Dedifferentiated amniotic fluid mesenchymal stem cell (primary cell): ENCODE measurements around the gene FOLR2.
"Not testable (repeated sequence)": the region's sequence is repeated elsewhere in the genome, so short reads cannot be mapped to it uniquely, and the experiment has no call there.

Experiments used
- DNase-seq: peaks from one replicate; pipeline ENCODE4 v3.0.0-alpha.2; 2016; ENCODE audit errors: extremely low spot score

The FOLR2 gene

GRCh38 chr11:72206794-72207193 lies 9.8 kb upstream of the FOLR2 start:
- DNase-seq, result not testable (repeated sequence)

GRCh38 chr11:72208281-72208680 lies 8.3 kb upstream of the FOLR2 start:
- no peak for DNase-seq

GRCh38 chr11:72209101-72209500 lies 7.5 kb upstream of the FOLR2 start:
- no peak for DNase-seq

- no peak for DNase-seq
Observed at GRCh38 chr11:72217841-72218240, 1.2 kb downstream of the FOLR2 start.

- DNase-seq, result no peak
Observed at GRCh38 chr11:72218251-72218745, 1.7 kb downstream of the FOLR2 start.

GRCh38 chr11:72220696-72221363 lies 4.2 kb downstream of the FOLR2 start:
- no peak for DNase-seq

- DNase-seq, result no peak
Observed at GRCh38 chr11:72221386-72222075, 4.9 kb downstream of the FOLR2 start.

- DNase-seq, result no peak
Observed at GRCh38 chr11:72222106-72222891, 5.7 kb downstream of the FOLR2 start.

- DNase-seq, result peak; percentile 74
Observed at GRCh38 chr11:72222907-72223614, 6.5 kb downstream of the FOLR2 start.

GRCh38 chr11:72223615-72224563 lies 7.3 kb downstream of the FOLR2 start:
- DNase-seq, result peak; percentile 28

- no peak for DNase-seq
Observed at GRCh38 chr11:72224564-72225410, 8.2 kb downstream of the FOLR2 start, which contains the start of gene INPPL1. INPPL1 (plus strand) TSS chr11:72224767; CDS start chr11:72224985, 218 bp downstream.

GRCh38 chr11:72225411-72225951 lies 8.9 kb downstream of the FOLR2 start:
- DNase-seq, result no peak

GRCh38 chr11:72226701-72227100 lies 10.1 kb downstream of the FOLR2 start:
- no peak for DNase-seq

GRCh38 chr11:72227316-72228228 lies 11.0 kb downstream of the FOLR2 start:
- no peak for DNase-seq

- DNase-seq, result no peak
Observed at GRCh38 chr11:72228229-72228843, 11.7 kb downstream of the FOLR2 start.

GRCh38 chr11:72228844-72229231 lies 12.2 kb downstream of the FOLR2 start:
- no peak for DNase-seq

- DNase-seq, result no peak
Observed at GRCh38 chr11:72229336-72229924, 12.8 kb downstream of the FOLR2 start.
